HG02678 (cell line): ENCODE data around the gene SUN2.
"Not testable (repeated sequence)": the region's sequence is repeated elsewhere in the genome, so short reads cannot be mapped to it uniquely, and the experiment has no call there.

ENCODE experiments used
- ATAC-seq: cut with Tn5 transposase; IDR thresholded peaks from one replicate; pipeline ENCODE4 v1.9.1; 2021; ENCODE audit warnings: mild to moderate bottlenecking, moderate library complexity; ENCODE audit not compliant: unreplicated experiment

The SUN2 gene, protein sequence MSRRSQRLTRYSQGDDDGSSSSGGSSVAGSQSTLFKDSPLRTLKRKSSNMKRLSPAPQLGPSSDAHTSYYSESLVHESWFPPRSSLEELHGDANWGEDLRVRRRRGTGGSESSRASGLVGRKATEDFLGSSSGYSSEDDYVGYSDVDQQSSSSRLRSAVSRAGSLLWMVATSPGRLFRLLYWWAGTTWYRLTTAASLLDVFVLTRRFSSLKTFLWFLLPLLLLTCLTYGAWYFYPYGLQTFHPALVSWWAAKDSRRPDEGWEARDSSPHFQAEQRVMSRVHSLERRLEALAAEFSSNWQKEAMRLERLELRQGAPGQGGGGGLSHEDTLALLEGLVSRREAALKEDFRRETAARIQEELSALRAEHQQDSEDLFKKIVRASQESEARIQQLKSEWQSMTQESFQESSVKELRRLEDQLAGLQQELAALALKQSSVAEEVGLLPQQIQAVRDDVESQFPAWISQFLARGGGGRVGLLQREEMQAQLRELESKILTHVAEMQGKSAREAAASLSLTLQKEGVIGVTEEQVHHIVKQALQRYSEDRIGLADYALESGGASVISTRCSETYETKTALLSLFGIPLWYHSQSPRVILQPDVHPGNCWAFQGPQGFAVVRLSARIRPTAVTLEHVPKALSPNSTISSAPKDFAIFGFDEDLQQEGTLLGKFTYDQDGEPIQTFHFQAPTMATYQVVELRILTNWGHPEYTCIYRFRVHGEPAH

DNA sequence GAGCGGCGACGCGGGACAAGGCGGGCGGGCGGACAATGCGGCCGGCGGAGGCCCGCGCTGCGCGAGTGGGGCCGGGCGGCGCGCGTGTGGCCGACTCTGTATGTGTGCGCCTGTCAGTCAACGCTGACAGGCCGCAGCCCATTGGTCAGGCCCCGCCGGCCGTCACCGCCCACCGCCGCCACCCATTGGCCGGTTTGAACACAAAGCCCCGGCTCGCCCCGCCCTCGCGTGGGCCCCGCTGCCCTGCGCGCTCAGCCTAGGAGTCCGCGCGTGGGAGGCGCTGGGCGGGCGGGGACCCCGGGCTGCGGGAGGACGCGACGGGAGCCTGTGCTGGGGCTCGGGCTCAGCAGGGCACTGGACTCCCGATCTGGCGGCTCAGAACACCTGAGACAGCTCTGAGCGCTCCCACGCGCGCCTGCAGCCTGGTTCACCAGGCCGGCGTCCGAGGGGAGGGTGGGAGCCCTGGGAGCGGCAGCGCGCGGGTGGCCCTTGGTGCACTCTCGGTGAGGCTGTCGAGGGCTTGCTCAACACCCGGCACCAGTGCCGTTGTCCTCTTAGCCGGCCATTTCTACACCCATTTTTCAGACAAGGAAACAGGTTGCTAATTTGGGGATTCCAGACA, at the start of gene SUN2:
SUN2 (minus strand) TSS at position 88 of the 622 bp plus-strand sequence. CDS start 3,370 bp downstream, outside the sequence.
- ATAC-seq, result peak; percentile 72

DNA sequence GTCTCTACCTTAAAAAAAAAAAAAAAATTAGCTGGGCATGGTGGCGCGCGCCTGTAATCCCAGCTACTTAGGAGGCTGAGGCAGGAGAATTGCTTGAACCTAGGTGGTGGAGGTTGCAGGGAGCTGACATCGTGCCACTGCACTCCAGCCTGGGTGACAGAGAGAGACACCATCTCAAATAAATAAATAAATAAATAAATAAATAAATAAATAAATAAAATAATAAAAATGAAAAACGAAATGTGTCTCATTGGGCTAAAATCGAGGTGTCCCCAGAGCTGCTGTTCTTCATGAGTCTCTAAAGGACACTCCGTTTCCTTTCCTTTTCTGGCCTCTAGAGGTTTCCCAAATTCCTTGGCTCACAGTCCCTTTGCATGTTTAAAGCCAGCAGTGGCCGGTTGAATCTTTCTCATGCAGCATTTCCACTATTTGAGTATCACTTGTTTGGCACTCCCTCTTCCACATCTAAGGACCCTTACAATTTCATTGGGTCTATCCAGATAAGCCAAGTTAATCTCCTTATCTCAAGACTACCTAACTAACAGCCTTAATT, 49.3 kb upstream of the SUN2 start:
- not testable (repeated sequence) for ATAC-seq

DNA sequence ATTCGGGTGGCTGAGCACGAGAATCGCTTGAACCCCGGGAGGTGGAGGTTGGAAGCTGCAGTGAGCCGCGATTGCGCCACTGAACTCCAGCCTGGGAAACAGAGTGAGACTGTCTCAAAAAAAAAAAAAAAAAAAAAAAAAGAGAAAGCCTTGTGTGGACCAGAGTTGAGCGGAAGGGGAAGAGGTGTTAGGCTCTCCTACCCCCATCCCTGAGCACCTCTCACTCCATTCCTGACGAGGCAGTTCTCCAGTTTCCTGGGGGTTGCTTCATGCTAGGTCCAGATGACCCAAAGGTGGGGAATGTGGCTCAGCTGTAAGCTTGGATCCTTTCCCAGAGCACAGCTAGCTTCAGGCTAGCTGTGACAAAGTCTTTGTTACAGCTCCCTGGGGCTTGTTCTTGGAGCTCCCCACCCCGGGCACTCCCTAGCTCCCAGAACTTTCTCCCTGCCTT, 46.9 kb upstream of the SUN2 start:
- no peak for ATAC-seq

DNA sequence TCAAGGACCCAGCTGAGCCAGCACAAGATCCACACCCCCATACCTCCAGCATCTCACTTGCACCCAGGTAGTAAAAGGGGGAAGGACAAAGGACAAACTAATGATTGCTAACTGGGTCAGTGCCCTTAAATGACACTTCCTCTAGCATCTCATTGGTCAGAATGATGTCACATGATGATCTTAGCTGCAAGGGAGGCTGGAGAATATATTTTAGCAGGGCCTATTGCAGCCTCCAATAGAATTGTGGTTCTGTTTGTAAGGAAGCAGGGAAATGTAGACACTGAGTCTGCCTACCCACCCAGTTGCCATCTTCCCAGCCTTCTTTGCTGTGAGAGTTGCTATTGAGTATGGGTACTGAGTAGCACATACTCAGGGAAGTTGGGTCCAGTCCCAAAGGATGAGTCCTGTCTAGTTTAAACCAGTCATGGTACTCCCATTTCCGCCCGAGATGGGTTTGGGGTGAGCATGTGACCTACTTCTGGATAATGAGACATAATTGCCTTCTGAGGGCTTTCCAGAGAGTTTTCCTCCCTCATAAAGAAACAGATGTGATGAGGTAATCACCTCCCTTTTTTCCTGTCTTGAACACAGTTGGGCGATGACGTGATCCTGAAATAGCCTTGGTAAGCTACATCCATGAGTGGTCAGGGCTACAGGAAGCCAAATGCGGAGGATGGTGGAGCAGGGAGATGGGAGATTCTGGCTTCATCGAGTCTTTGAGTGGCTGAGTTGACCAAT, 43.6 kb upstream of the SUN2 start:
- ATAC-seq, result no peak

DNA sequence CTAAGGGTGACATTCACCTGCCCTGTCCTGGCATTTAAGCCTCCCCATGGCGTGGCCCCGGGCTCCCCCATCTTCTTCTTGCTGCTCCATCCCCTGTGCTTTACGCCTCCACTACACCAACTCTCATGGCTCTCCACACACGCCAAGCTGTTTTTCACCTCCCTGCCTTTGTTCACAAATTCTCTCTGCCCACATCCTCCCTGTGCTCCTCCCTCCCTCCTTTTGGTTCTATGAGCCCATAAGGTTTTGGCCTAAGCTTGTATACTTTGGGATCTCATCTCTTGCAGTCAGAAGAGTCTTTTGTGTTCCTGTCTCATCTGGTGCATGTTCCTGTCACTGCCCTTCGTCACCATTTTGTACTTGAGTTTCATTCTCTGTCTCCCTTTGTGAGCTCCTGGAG, 42.7 kb upstream of the SUN2 start:
- no peak for ATAC-seq

DNA sequence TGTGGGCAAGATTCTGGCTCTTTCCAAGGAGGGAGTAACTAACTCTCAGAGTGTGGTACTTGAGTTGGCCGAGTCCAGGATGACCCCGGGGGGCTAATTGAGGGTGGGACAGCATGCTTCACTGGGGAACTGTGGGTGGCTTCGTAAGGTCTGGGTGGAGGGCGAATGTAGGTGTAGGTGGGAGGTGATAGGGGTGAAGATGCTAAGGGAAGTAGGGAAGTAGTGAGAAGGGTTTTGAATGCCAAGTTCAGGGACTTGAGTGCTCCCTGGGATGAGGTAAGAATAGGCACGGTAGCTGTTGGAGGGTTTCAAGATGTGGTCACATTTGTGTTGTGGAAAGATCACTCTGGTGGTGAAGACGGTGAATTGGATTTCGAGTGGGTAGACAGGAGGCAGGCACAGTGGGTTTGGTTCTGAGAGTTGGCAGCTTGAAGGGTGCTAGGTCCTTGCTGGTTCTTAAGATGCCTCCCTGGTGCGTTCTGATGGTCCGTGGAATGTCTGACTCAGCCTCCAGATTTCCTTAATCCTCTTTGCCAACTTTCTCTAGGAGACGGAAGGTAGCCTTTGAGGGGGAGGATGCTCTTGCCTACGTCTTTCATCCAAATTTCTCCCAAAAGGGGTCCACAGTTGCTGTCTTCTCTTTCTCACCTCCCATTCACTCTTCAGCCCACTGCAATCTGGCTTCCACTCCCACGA, 40.6 kb upstream of the SUN2 start:
- no peak for ATAC-seq

DNA sequence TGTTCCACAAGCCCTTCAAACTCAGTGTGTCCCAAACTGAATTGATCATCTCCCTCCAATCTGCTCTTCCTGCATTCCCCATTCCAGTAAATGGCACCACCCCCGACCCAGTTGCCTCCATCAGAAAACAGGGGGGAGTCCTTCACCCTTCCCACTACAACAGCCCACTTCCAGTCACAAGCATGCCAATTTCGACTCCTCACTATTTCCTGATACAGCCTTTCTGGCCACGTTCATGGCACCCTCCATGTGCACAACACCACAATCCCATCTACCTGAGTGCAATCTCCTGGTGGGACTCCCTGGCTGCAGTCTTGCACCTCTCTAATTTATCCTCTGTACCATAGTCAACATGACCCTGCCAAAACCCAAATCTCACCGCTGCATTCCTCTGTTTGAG, 39.8 kb upstream of the SUN2 start:
- no peak for ATAC-seq

DNA sequence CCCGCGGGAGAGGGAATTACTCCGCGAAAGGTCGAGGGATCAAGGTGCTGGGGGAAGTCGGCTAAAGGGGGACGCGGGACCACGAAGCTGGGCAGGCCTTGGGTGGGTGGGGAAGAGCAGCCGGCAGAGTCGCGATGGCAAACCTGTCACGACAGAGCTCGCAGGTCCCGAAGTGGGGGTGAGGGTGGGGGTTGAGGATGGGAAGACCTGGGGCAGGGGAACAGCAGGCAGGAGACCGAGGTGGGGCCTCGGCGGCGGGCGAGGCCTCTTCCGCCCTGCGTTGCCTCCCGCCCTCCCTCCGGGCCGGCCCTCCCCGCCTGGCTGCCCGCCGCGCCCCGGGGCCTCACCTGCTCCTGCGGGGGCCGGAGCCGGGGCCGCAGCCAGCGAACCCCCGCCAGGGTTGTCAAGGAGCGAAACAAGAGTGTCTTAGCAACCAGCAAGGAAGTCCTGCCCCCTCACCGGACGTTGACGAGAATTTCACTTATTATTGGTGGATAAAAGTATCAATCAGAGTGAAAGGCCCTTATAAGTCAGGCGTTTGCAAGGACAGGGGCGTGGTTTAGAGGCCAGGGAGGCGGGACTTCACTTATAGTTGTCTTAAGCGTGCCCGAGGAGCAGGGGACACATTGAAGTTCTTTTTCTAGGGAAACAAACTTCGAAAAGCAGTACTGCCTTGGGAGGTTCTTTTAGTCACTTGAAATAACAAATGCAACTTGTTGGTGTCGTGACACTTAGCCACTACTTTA, 38.1 kb upstream of the SUN2 start, which contains the start of gene DNAL4:
DNAL4 (minus strand) TSS at position 423 of the 746 bp plus-strand sequence. CDS start 11,412 bp downstream, outside the sequence.
- peak; percentile 92 for ATAC-seq

DNA sequence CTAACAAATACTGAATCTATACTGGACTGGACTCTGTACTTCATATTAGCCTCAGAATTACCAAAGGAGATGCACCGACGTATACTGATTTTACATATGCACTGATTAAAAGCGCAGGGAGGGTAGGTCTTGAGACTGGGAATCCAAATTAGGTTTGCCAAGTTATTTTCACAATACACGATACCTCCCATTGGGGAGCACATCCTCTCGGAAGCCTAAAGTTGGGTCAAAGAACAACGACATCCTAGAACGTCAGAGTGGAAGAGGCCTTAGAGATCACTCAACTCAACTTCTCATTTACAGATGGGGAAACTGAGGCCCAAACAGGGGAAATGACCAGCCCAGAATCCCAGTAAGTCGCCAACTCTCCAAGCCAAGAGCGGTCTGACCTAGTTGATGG, 37.5 kb upstream of the SUN2 start:
- no peak for ATAC-seq

DNA sequence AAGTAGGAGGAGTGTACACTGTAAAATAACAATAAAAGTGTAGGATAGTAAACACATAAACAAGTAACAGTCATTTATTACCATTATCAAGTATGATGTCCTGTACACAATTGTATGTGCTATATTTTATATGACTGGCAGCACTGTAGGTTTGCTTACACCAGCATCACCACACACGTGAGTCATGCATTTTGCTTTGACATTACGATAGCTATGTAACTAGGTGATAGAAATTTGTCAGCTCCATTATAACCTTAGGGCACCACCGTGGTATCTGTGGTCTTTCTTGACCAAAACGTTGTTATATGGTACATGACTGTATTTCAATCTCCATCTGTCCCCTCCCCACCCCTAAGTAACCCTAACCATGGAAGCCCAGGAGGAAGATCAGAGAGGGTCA, 37.0 kb upstream of the SUN2 start:
- no peak for ATAC-seq

DNA sequence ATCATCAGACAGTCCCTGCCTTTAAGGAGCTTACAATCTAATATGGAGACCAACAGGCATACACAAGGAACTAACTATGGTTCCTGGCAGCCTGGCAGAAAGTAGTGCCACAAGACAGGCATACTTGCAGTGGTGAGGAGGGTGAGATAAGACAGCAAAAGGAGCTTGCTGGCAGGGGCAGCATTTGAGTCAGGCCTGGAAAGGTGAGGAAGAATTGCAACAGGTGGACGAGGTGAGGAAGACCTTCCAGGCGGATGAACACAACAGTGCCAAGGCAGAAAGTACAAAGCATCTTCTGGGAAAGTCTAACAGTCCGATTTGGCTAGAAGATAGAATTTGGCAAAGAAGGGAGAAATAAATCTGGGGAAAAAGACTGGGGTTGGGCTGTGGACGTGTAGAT, 33.8 kb upstream of the SUN2 start:
- ATAC-seq, result no peak

DNA sequence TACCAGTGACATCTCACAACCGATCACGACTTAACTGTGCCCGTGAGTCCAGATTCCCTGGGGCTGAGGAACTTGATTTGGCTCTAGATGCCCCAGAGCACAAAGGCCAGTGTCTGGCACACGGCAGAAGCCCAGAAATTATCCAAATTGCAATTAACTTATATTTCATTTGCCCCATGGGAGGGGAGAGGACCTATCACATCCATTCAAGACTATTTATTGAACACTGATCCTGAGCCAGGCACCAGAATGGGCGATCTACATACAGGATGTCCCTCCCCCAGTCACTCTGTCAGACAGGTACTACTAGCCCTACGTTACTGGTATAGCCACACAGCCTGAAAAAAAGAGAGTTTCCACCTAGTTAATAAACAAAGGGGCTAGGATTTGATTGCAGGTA, 33.0 kb upstream of the SUN2 start:
- ATAC-seq, result no peak

DNA sequence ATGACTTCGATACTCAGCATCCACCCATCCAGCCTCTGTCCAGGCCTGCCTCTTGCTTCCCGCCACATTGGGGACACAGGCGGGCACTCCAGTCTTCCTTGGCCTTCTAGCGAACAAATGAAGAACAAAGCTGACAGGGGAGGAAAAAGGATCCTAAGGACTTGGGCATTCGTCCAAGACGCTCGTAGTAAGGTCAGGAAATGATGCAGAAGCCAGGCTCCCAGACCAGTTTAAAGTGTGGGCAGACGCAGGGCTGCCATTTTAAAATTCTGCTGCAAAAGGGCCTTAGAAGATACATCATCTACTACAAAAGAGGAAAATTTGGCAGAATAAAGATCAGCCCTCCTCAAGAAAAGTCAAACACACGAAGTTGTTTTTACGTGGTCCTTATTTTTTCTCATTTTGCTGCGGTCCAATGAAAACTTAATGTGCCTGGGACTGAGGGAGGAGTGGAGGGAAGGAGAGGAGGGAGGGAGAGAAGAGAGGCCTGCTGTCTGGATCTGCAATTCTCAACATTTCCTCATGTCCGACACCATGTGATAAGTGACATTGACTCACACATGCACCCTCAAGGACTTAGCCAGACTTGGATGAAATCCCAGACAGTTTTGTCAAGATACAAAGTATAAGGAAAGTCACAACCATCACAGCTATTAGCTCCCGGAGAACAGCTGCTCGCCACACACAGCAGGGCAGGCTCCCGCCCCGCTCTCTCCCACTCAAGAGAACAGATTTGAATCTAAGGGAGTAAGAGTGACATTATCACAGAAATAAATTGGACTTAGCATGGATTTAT, 32.4 kb upstream of the SUN2 start:
- no peak for ATAC-seq

DNA sequence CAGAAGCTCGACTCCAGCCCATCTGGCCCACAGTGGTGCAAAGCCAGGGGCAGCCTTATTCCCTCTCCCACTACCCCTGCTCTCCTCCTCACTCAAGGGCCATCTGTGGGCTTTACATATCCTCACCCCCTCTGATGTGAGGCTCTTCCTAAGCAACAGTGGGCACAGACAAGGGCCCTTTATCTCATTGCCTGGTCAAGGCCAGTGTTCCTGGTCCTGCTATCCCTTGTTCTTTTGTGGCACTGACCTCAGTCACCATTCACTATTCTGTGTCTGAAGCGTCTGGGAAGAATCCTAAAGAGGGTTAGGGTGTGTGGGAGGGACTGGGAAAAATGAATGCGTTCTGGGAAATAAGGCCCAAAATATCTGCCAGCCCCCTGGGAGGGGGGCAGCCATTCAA, 30.8 kb upstream of the SUN2 start:
- ATAC-seq, result no peak

DNA sequence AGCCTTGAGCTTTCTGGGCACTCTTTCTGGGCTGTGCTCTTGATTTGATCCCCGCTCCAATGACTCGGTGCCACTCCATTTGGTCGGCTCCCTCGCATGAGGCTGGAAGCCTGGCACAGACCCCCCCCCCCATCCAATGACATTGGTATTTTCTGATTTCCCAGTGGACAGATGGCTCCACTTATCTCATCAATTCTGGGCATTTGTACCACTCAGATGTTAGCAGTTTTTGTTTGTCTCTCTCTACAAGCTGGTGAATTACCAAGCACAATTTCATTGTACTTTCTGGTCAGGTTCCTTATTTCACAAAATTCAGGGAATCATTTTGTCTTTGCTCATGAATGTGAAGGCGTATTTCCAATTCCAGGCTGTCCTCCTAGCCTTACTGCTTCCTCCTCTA, 29.1 kb upstream of the SUN2 start:
- no peak for ATAC-seq

DNA sequence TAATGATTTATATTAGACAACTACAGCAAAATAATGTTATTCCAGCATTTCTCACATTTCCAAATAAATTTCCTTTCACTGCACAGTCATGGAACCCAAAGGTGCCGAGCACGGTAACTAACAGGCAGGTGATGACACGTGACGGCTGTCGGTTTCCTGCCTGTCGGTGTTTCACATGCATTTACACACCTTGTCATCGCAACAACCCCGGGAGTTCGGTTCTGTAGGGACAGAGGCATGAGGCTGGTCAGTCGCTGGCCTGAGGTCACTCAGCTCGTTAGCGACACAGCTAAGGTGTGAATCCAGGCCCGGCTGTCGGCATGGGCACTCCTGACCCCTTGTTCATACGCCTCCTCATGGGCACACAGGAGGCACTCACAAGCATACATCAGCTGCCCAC, 28.2 kb upstream of the SUN2 start:
- no peak for ATAC-seq

DNA sequence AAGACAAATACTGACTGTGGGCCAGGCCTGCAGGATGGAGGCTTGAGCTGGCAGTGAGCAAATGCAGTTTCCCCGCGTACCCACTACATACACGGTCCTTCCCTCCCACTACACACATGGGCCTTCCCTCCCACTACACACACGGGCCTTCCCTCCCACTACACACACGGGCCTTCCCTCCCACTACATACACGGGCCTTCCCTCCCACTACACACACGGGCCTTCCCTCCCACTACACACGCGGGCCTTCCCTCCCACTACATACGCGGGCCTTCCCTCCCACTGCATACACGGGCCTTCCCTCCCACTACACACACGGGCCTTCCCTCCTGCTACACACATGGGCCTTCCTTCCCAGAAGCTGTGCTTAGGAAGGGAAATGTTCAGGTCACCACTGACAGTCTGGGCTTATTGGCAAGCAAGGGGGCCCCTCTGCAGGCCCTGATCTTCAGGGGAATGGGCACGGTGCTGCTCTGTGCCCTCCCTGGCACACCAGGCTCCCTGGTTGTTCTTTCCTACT, 27.4 kb upstream of the SUN2 start:
- ATAC-seq, result no peak

DNA sequence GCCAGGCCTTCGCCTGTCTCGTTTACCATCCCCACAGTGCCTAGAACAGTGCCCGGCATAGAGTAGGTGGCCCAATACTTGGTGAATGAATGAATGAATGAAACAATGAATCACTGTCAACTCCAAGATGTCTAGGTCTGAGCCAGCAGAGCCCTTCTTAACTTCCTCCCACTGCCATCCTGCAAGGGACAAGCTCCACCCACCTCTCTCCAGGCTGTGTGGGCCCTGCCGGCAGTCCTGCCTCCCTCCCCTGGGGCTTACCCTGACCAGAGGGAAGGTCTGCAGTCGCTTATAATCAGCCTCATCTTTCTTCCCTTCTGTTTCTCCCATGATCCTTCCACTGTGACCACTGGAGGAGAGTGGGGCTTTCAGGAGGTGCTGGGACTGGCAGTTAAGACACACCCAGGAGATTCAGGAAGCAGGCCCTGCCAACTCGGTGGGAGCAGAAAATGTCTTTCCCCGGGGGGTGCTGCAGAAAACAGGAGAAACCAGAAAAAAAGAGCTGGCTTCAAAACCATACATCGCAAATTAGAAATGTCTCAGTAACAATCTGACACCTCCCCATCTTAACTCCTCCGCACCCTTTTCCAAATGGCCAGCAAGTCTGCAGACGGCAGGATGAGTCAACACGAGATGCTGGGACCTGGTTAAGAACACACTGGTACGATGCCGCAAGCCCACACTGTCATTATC, 26.8 kb upstream of the SUN2 start:
- ATAC-seq, result no peak
